Tibial artery (tissue), 4 donors: ENCODE data around the gene TXNRD1.

Source experiments
- DNase-seq, 2 donors: peaks; one replicate each; pipeline ENCODE4 v3.0.0-alpha.2; 2019
- H3K27ac ChIP-seq, 2 donors: fragments of 200-600 bp; sonication (generic) in 1 of 2; 1 replicate in 1 of 2; 2 replicates in 1 of 2; pipeline ENCODE4 v1.5.1; 2018 to 2019; ENCODE audit warnings: mild to moderate bottlenecking in 1 of 2
- H3K27me3 ChIP-seq, 2 donors: fragments of 200-600 bp; sonication (generic) in 1 of 2; one replicate each; pipeline versions ENCODE4 v1.5.1 to v1.6.0; 2016 to 2019
- H3K36me3 ChIP-seq, 3 donors: fragments of 200-600 bp; sonication (generic) in 2 of 3; one replicate each; pipeline ENCODE4 v1.5.1; 2016 to 2019; ENCODE audit warnings: mild to moderate bottlenecking in 2 of 3
- H3K4me1 ChIP-seq, 4 donors: fragments of 200-600 bp; sonication (generic) in 2 of 4; 1 replicate in 3 of 4; 2 replicates in 1 of 4; pipeline ENCODE4 v1.5.1; 2016 to 2019
- H3K4me3 ChIP-seq, 2 donors: fragments of 200-600 bp; sonication (generic) in 1 of 2; 1 replicate in 1 of 2; 2 replicates in 1 of 2; pipeline ENCODE4 v1.5.1; 2018 to 2019; ENCODE audit warnings: mild to moderate bottlenecking in 2 of 2
- H3K9me3 ChIP-seq, 3 donors: fragments of 200-600 bp; sonication (generic) in 1 of 3; one replicate each; pipeline ENCODE4 v1.5.1; 2016 to 2019
- intact Hi-C: fragments of 100-400 bp; cut with DNase I; formaldehyde crosslinking; loops from one replicate; pipeline ENCODE4 v1.15.0; 2023; ENCODE audit warnings: low total_unique reads
- TF ChIP-seq, protein P1 (sequence below), 2 experiments: fragments of 200-600 bp in 1 of 2; fragments of 450-650 bp in 1 of 2; IDR thresholded peaks; one replicate each; pipeline ENCODE4 v1.5.1; 2017 to 2019; ENCODE audit warnings: antibody characterized with exemption in 2 of 2, mild to moderate bottlenecking in 1 of 2, moderate library complexity in 1 of 2

Gene TXNRD1

DNA sequence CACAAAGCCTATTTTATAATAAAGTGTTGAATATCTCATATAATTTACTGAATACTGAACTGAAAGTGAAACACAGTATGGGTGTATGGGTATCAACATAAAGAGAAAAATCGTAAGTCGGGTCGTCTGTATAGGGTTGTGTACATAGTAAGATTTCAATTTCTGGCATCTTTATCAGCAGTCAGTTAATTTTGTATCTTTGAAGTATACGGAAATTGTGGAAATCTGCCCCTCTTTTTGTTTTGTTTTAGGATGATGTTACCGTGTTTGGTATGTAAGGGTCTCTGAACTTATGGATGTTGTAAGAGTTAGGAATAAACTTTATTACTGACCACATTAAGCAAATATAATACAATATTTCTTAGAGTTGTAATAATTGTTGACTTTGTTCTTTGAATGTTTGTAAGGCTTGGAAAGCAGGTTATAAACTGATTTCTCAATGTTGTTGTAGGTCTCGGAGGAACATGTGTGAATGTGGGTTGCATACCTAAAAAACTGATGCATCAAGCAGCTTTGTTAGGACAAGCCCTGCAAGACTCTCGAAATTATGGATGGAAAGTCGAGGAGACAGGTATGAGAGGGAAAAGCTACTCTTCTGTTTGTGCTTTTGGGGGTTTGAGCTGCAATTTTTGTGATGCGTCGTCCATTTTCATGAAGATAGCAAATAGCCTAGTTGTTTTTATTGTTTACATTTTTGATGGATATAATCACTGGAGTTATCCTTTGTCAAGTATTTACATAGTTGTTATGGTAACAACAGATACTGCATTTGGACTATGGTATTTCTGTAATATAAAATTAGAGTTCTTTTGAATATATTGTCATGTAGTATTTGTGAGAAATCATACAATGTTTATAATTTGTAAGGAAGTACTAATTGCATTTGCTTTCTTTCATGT, 100.0 kb downstream of the TXNRD1 start:
- Histone ChIP-seq H3K4me1 (peaks cover 0 to 7% (median 0%) of the 10 kb centered on the region in 4 donors), H3K27ac (no peak overlapping the region), H3K9me3 (no peaks in the 10 kb centered on the region), H3K4me3 (no peak overlapping the region), H3K36me3 (peaks cover 94 to 95% (median 94%) of the 10 kb centered on the region in 3 donors), H3K27me3 (no peaks in the 10 kb centered on the region)
- TF ChIP-seq, protein P1, sequence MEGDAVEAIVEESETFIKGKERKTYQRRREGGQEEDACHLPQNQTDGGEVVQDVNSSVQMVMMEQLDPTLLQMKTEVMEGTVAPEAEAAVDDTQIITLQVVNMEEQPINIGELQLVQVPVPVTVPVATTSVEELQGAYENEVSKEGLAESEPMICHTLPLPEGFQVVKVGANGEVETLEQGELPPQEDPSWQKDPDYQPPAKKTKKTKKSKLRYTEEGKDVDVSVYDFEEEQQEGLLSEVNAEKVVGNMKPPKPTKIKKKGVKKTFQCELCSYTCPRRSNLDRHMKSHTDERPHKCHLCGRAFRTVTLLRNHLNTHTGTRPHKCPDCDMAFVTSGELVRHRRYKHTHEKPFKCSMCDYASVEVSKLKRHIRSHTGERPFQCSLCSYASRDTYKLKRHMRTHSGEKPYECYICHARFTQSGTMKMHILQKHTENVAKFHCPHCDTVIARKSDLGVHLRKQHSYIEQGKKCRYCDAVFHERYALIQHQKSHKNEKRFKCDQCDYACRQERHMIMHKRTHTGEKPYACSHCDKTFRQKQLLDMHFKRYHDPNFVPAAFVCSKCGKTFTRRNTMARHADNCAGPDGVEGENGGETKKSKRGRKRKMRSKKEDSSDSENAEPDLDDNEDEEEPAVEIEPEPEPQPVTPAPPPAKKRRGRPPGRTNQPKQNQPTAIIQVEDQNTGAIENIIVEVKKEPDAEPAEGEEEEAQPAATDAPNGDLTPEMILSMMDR (IDR thresholded peaks at IDR 0.05), result no peak
- intact Hi-C loops, result no loop called here
- no peak for DNase-seq

DNA sequence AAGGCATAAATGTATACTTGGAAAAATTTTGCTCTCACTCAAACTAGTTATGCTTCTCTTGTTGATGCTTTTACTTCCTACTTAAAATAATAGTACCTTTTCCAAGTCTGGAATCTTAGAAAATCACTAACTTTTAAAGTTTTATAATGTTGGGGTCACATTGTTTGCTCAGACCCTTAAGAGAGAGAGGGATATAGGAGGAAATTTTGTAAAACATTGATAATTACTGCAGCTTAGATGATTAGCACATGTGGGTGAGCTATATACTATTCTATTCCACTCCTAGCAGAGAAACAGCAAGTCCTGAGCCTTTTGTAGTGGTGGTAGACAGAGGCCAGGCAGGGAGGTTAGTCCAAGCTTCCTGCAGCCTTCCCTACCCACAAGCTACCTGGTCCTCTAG, 101.4 kb downstream of the TXNRD1 start:
- Histone ChIP-seq H3K4me3 (no peak overlapping the region), H3K27ac (no peak overlapping the region), H3K27me3 (no peaks in the 10 kb centered on the region), H3K9me3 (no peaks in the 10 kb centered on the region), H3K4me1 (peaks cover 0 to 4% (median 0%) of the 10 kb centered on the region in 4 donors), H3K36me3 (peaks cover 97 to 100% (median 99%) of the 10 kb centered on the region in 3 donors)
- DNase-seq, result no peak
- intact Hi-C loops, result no loop called here
- TF ChIP-seq, protein P1 (IDR thresholded peaks at IDR 0.05), result no peak

DNA sequence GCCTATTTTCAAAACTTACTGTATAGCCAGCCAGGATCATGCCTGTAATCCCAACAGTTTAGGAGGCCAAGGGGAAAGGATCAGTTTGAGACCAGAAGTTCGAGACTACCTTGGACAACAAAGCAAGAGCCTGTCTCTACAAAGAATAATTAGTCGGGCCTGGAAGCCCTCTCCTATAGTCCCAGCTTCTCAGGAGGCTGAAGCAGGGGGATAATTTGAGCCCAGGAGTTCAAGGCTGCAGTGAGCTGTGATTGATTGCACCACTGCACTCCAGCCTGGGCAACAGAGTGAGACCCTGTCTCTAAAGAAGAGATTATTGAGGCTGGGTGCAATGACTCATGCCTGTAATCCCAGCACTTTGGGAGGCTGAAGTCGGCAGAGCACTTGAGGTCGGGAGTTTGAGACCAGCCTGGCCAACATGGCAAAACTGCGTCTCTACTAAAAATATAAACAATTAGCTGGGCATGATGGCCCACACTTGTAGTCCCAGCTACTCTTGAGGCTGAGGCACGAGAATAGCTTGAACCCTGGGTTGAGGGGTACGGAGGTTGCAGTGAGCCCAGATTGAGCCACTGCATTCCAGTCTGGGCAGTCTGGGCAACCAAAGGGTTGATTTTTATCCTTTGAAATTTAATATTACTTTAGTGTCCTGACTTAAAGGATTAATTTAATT, 102.1 kb downstream of the TXNRD1 start:
- TF ChIP-seq, protein P1 (IDR thresholded peaks at IDR 0.05), result no peak
- Histone ChIP-seq H3K4me3 (no peak overlapping the region), H3K4me1 (peaks cover 0 to 4% (median 0%) of the 10 kb centered on the region in 4 donors), H3K27me3 (no peaks in the 10 kb centered on the region), H3K36me3 (peaks cover 94 to 99% (median 98%) of the 10 kb centered on the region in 3 donors), H3K27ac (no peak overlapping the region), H3K9me3 (no peaks in the 10 kb centered on the region)
- intact Hi-C loops, result no loop called here
- DNase-seq, result no peak

DNA sequence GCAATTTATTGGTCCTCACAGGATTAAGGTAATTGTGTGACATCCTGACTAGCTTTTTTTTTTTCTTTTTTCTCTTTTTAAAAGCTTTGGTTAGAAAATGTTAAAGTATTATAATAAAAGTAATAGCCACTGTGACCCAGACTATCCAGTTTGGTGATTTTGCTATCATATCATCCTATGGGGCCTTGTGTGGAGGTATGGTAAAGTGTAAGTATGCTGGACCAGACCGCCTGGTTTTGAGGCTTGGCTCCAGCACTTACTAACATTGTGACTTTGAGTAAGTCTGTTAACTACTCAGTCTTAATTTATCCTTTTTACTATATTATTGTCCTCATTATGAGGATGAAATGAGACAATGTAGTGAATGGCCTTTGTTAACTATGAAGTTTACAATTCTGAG, 103.4 kb downstream of the TXNRD1 start:
- Histone ChIP-seq H3K27ac (no peak overlapping the region), H3K4me3 (no peak overlapping the region), H3K36me3 (peaks cover 85 to 90% (median 89%) of the 10 kb centered on the region in 3 donors), H3K27me3 (no peaks in the 10 kb centered on the region), H3K4me1 (peaks cover 0 to 4% (median 0%) of the 10 kb centered on the region in 4 donors), H3K9me3 (no peaks in the 10 kb centered on the region)
- TF ChIP-seq, protein P1 (IDR thresholded peaks at IDR 0.05), result no peak
- DNase-seq, result no peak
- intact Hi-C loops, result no loop called here

DNA sequence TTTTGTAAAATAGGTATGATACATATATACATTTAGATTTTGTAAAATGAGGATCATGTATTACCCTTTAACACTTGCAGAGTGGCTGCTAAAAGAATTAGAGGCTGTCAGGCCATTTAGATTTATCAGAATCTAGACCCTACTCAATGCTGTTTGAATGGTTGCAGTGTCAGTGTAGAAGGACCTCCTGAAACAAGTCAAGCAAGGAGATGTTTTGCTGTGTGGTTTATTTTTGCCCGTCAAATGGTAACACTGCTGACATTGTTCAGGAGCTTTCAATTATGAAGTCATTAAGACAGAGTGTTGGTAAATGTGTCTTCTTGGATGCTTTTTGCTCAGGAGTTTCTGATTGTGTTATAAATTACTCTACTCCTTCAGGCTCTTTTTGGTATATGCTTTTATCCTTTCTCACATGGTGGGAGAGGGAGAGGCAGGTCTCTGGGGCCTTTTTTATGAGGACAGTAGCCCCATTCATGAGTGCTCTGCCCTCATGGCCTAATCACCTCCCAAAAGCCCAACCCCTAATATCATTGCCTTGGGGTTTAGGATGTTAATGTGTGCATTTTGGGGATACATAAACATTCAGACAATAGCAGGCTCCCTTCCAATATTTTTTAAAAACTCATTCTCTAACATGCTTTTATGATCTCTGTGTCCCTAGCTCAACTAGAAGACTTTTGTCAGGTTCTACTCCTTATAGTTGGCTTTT, 104.5 kb downstream of the TXNRD1 start:
- no peak for DNase-seq
- no peaks in the 10 kb centered on the region for H3K27me3 ChIP-seq

More for the DNA sequence above, 104.5 kb downstream of the TXNRD1 start:
- TF ChIP-seq, protein P1 (IDR thresholded peaks at IDR 0.05), result no peak
- intact Hi-C loops, result no loop called here
- Histone ChIP-seq H3K9me3 (no peaks in the 10 kb centered on the region), H3K27ac (no peak overlapping the region), H3K4me3 (no peak overlapping the region), H3K36me3 (peaks cover 85 to 90% (median 89%) of the 10 kb centered on the region in 3 donors), H3K4me1 (peaks cover 0 to 4% (median 0%) of the 10 kb centered on the region in 4 donors)
